Muscle layer of duodenum (tissue), 2 donors: Measurements from ENCODE around the gene DPP3.

Source experiments
- H3K27ac ChIP-seq: one replicate; pipeline ENCODE4 v1.7.0; 2013; ENCODE audit warnings: mild to moderate bottlenecking, low read length
- H3K27me3 ChIP-seq: one replicate; pipeline ENCODE4 v1.7.0; 2013; ENCODE audit warnings: low read depth, mild to moderate bottlenecking, control low read depth, low read length
- H3K36me3 ChIP-seq, 2 donors: one replicate each; pipeline ENCODE4 v1.7.0; 2013; ENCODE audit warnings: low read length in 2 of 2, control low read depth in 1 of 2, mild to moderate bottlenecking in 1 of 2; ENCODE audit not compliant: insufficient read depth in 2 of 2, control insufficient read depth in 1 of 2
- H3K4me1 ChIP-seq, 2 donors: one replicate each; pipeline ENCODE4 v1.7.0; 2013; ENCODE audit warnings: low read length in 2 of 2, mild to moderate bottlenecking in 2 of 2, control low read depth in 1 of 2, moderate library complexity in 1 of 2; ENCODE audit not compliant: insufficient read depth in 2 of 2, control insufficient read depth in 1 of 2
- H3K4me3 ChIP-seq, 2 donors: one replicate each; pipeline ENCODE4 v1.7.0; 2013; ENCODE audit warnings: low read length in 2 of 2, low read depth in 1 of 2, mild to moderate bottlenecking in 1 of 2
- H3K9me3 ChIP-seq, 2 donors: one replicate each; pipeline ENCODE4 v1.7.0; 2013; ENCODE audit warnings: low read length in 2 of 2, control low read depth in 1 of 2, mild to moderate bottlenecking in 1 of 2; ENCODE audit not compliant: control insufficient read depth in 1 of 2
- donor health status: healthy.

The DPP3 gene

DNA sequence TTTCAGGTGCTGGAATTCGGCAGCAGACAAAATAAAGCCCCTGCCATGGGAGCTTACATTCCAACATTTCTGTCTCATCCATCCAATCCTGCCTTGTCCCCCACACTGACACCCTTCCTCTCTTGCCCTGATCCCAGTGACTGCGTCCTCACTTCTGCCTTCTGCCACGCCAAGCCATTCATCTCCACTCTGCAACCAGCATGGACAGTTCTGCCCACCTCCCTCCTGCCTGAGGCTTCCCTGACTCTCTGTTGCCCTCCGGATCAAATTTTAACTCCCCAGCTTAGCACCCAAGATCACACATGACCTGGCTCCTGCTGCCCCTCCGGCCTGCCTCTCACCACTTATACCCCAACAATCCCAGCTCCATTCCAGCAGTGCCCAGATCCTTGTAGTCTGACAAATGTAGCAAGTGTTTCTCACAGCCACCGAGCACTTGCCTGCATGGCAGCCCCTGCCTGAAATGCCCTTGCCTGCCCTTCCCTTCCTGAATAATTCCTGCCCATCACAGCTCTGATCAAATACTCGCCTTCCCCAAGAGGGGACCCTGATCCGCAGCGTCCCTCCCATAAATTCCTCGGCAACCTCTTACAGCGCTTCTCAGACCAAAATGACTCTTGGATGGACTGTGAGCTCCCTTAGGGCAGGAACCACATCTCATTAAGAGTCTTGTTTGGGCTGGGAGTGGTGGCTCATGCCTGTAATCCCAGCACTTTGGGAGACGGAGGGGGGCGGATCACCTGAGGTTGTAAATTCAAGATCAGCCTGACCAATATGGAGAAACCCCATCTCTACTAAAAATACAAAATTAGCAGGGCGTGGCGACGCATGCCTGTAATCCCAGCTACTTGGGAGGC, 68.8 kb downstream of the DPP3 start:
- Histone ChIP-seq H3K4me3 (no peak overlapping the region), H3K9me3 (no peaks in the 10 kb centered on the region), H3K36me3 (no peaks in the 10 kb centered on the region), H3K27me3 (no peaks in the 10 kb centered on the region), H3K4me1 (peaks cover 4 to 17% of the 10 kb centered on the region in 2 donors), H3K27ac (no peak overlapping the region)

- no peaks in the 10 kb centered on the region for H3K27me3 ChIP-seq
- H3K27ac ChIP-seq, result no peak overlapping the region
- no peaks in the 10 kb centered on the region for H3K36me3 ChIP-seq
- H3K9me3 ChIP-seq, result no peaks in the 10 kb centered on the region
- H3K4me3 ChIP-seq, result no peak overlapping the region
- peaks cover 0 to 16% of the 10 kb centered on the region in 2 donors for H3K4me1 ChIP-seq
These were observed 69.5 kb downstream of the DPP3 start for GRCh38 chr11:66549696-66550095.

GRCh38 chr11:66550887-66551286, 70.7 kb downstream of the DPP3 start:
- H3K27ac ChIP-seq, result no peak overlapping the region

GRCh38 chr11:66554602-66555001, 74.4 kb downstream of the DPP3 start:
- H3K27ac ChIP-seq, result no peak overlapping the region
- no peaks in the 10 kb centered on the region for H3K9me3 ChIP-seq
- no peak overlapping the region for H3K4me3 ChIP-seq
- peaks cover 0 to 9% of the 10 kb centered on the region in 2 donors for H3K4me1 ChIP-seq
- H3K27me3 ChIP-seq, result no peaks in the 10 kb centered on the region
- no peaks in the 10 kb centered on the region for H3K36me3 ChIP-seq

More at GRCh38 chr11:66550887-66551286, 70.7 kb downstream of the DPP3 start:
- no peaks in the 10 kb centered on the region for H3K9me3 ChIP-seq
- peaks cover 0 to 5% of the 10 kb centered on the region in 2 donors for H3K4me1 ChIP-seq
- H3K36me3 ChIP-seq, result no peaks in the 10 kb centered on the region
- H3K27me3 ChIP-seq, result no peaks in the 10 kb centered on the region
- H3K4me3 ChIP-seq, result no peak overlapping the region

DNA sequence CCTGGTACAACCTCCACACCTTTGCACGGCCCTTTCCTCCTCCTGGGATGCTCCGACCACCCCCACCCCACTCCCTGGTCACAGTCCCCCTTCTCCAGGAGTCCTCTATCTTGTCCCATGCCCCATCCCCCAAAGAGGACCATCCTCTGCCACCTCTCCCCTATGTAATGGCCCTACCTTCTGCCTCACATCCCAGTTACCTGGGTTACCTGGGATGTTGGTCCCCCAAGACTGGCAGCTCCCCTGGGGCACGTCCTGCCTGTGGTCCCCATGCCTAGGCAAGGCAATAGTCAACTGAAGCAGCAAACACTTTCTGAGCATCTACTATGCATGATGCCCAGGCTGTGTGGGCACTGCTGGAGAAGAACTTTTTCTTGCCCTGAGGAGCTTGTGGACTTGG, 75.2 kb downstream of the DPP3 start:
- no peaks in the 10 kb centered on the region for H3K9me3 ChIP-seq
- H3K27ac ChIP-seq, result no peak overlapping the region
- no peak overlapping the region for H3K4me3 ChIP-seq
- H3K27me3 ChIP-seq, result no peaks in the 10 kb centered on the region
- peaks cover 0 to 9% of the 10 kb centered on the region in 2 donors for H3K4me1 ChIP-seq
- H3K36me3 ChIP-seq, result no peaks in the 10 kb centered on the region

DNA sequence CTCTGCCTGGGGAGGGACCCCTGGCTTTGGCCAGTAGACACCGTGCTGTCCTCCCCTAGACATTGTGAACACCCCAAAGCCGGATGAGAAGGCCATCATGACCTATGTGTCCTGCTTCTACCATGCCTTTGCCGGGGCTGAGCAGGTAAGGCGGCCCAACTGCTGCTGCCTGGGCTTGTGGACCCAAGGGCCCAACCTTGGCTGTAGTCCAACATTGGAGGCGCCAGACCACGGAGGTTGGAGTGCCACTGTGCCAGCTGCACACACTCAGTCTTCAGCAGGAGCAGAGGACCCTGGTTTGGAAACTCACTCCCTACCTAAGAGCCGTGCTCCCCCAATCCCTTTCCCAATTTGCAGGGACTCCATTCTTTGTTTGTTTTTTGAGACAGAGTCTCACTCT, 75.9 kb downstream of the DPP3 start:
- Histone ChIP-seq H3K4me3 (no peak overlapping the region), H3K9me3 (no peaks in the 10 kb centered on the region), H3K27me3 (no peaks in the 10 kb centered on the region), H3K4me1 (peaks cover 0 to 9% of the 10 kb centered on the region in 2 donors), H3K27ac (no peak overlapping the region), H3K36me3 (no peaks in the 10 kb centered on the region)

DNA sequence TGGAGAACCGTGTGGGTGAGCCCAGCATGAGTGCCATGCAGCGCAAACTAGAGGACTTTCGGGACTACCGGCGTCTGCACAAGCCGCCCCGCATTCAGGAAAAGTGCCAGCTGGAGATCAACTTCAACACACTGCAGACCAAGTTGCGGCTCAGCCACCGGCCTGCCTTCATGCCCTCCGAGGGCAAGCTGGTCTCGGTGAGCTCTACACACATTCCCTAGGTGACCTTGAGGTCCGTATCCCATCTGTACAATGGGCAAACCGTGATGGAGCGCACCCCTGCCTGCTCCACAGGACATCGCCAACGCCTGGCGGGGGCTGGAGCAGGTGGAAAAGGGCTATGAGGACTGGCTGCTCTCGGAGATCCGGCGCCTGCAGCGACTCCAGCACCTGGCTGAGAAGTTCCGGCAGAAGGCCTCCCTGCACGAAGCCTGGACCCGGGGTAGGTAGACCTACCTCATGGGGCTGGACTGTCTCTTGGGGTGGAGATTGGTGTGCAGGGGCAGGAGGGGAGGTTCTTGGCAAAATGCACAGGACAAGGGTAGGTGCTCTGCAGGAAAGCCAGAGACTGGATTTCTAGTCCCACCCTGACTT, 77.6 kb downstream of the DPP3 start:
- no peaks in the 10 kb centered on the region for H3K9me3 ChIP-seq
- no peak overlapping the region for H3K4me3 ChIP-seq
- peaks cover 0 to 4% of the 10 kb centered on the region in 2 donors for H3K36me3 ChIP-seq
- H3K27me3 ChIP-seq, result no peaks in the 10 kb centered on the region
- H3K27ac ChIP-seq, result no peak overlapping the region
- H3K4me1 ChIP-seq, result peaks cover 0 to 9% of the 10 kb centered on the region in 2 donors
